GM12874 (cell line): ENCODE measurements around the gene TNRC6B.

Experiments used
- TF ChIP-seq, protein P1 (sequence below): IDR thresholded peaks from 2 replicates; pipeline ENCODE4 v1.5.1; 2011; ENCODE audit warnings: low read depth, mild to moderate bottlenecking, control low read depth, low read length, moderate library complexity; ENCODE audit not compliant: insufficient read depth

TNRC6B gene

GRCh38 chr22:40179526-40179925 lies 1.8 kb downstream of the TNRC6B start:
- TF ChIP-seq, protein P1, sequence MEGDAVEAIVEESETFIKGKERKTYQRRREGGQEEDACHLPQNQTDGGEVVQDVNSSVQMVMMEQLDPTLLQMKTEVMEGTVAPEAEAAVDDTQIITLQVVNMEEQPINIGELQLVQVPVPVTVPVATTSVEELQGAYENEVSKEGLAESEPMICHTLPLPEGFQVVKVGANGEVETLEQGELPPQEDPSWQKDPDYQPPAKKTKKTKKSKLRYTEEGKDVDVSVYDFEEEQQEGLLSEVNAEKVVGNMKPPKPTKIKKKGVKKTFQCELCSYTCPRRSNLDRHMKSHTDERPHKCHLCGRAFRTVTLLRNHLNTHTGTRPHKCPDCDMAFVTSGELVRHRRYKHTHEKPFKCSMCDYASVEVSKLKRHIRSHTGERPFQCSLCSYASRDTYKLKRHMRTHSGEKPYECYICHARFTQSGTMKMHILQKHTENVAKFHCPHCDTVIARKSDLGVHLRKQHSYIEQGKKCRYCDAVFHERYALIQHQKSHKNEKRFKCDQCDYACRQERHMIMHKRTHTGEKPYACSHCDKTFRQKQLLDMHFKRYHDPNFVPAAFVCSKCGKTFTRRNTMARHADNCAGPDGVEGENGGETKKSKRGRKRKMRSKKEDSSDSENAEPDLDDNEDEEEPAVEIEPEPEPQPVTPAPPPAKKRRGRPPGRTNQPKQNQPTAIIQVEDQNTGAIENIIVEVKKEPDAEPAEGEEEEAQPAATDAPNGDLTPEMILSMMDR, result no peak

- TF ChIP-seq, protein P1, result no peak
Observed at GRCh38 chr22:40180403-40180802, 2.7 kb downstream of the TNRC6B start.

DNA sequence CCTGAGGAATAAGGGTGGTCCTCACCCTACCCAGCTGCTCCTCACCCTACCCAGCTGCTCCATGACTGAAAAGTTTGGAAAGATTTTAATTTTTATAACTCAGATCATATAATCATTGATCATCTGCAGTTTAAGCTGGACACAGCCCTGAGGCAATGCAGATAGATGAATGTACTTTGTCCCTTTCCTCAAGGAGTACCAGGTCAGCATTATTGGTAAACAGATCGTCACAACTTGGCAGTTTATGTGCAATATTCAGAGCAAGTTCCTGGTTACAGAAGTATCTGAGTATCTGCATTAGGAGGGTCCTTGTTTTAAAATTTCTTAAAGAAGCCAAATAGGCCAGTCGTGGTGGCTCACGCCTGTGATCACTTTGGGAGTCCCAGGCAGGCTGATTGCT lies 3.6 kb downstream of the TNRC6B start:
- TF ChIP-seq, protein P1, result no peak

DNA sequence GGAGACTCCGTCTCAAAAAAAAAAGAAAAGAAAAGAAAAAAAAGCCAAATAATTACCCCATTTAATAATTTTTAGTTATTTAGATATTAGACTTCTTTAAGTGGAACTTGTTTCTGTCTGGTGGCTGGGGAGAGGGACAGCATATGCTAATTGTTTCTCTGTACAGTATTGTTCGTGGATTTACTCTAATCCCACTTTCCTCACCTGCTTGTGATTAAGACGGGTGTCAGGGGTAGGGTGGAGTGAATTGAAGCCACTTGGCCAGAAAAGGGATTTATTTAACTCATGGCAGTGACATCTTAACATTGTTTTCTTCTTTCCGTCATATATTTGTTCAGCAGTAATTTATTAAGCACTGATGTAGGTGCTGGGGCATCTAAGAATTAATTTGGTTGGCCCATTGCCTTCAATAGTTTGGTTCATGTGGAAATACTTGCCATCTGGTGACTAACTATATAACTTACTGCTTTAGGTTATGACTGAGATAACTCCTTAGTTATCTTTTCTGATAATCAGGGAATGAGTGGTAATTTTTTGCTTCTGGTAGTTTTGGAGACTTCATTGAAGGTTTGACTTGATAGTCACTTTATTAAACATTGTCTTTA lies 4.6 kb downstream of the TNRC6B start:
- TF ChIP-seq, protein P1, result no peak

- TF ChIP-seq, protein P1, result no peak
Observed at GRCh38 chr22:40183029-40183581, 5.4 kb downstream of the TNRC6B start.

- TF ChIP-seq, protein P1, result no peak
Observed at GRCh38 chr22:40187389-40187788, 9.7 kb downstream of the TNRC6B start.

- TF ChIP-seq, protein P1, result no peak
Observed at GRCh38 chr22:40189997-40190396, 12.3 kb downstream of the TNRC6B start.
